ENCODE results near the gene F8A2.
"Not testable (repeated sequence)": the region's sequence is repeated elsewhere in the genome, so short reads cannot be mapped to it uniquely, and the experiment has no call there.

- not testable (repeated sequence) for TF ChIP-seq CTCF (conservative IDR thresholded peaks at IDR 0.05); ZFX (IDR thresholded peaks at IDR 0.05)
Observed at GRCh38 chrX:155394747-155395276, 12.9 kb downstream of the F8A2 start.

All from C4-2B (cell line).